Measurements from ENCODE around the gene ATAT1.

Gene ATAT1

GRCh38 chr6:30685157-30686008 lies 58.7 kb downstream of the ATAT1 start:
- no peak for DNase-seq

- no peak for DNase-seq
These were observed 59.6 kb downstream of the ATAT1 start, which contains the start of gene PPP1R18 for GRCh38 chr6:30686009-30686907. Gene PPP1R18, minus strand, starts transcription at chr6:30686645. Its CDS starts 627 bp downstream, at chr6:30686018.

DNA sequence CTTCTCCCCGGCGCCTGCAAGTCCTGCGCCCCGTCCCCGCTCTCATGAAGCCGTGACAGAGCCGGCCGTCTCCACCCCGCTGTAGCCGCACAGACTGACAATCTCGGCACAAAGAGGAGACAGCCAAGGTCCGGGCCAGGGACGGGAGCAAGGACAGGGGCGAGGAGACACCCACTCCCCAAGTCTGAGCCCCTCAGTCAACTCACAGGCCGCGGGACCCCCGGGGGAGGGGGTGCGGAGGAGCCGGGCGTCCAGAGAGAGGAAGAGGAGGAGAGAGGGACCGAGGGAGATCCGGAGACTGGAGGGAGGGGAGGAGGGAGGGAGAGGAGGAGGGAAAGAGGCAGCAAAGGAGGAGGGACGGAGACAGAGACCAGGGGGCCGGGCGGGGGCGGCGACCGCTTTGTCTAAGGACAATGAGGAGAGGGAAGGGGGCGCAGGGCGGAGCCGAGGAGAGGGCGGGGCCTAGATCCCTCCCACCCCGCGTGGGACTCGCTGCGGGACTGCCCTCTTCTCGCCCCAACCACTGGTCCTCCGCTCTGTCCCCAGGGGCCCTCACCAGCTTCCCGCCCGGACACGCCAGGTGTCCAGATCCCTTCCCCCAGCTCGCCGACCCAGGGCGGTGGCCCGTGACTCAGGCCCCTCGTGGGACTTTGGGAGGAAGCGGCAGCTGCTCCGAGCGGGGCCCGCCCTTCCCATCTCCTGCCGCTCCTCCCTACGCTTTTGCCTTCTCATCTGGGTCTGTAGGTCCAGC lies 60.4 kb downstream of the ATAT1 start:
- DNase-seq, result peak; percentile 56

- DNase-seq, result no peak
These were observed 61.2 kb downstream of the ATAT1 start for GRCh38 chr6:30687659-30688431.

- DNase-seq, result no peak
These were observed 61.9 kb downstream of the ATAT1 start for GRCh38 chr6:30688569-30688968.

DNA sequence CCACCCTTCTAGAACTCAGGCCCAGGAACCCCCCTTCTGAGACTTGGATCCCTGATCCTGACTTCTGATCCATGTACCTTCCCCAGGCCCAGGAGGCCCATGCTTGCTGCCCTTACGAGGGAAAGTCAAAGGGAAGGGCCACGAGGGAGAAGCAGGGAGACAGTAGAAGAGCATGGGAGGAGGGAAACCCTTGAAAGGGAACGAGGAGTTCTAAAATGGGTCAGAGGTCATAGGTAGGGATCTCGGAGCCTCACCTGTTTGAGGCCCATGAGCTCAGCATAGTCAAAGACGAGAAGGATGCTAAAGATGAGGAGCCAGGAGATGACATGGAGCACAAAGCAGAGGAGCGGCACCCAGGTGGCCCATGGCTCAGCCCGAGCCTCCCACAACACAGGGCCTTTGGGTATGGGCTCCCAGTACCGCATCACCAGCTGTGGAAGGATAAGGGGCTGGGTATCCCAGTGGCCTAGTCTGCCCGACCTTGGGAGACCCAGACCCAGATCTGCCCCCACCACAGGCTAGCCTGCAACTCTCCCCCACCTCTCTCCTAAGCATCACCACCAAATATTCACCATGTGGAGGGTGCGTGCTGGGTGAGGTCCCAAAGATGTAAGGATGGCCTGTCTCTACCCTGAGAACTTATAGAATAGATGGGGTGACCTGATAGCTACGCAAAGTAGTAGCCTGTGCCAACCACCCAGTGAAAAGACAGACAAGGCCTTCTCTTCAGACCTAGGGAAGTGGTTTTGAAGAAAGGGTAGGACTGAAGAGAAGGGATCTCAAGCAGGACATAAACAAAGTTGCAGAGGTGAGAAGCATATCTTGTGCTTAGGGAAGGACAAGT lies 62.6 kb downstream of the ATAT1 start:
- no peak for DNase-seq

- no peak for DNase-seq
These were observed 63.3 kb downstream of the ATAT1 start for GRCh38 chr6:30689985-30690384.

DNA sequence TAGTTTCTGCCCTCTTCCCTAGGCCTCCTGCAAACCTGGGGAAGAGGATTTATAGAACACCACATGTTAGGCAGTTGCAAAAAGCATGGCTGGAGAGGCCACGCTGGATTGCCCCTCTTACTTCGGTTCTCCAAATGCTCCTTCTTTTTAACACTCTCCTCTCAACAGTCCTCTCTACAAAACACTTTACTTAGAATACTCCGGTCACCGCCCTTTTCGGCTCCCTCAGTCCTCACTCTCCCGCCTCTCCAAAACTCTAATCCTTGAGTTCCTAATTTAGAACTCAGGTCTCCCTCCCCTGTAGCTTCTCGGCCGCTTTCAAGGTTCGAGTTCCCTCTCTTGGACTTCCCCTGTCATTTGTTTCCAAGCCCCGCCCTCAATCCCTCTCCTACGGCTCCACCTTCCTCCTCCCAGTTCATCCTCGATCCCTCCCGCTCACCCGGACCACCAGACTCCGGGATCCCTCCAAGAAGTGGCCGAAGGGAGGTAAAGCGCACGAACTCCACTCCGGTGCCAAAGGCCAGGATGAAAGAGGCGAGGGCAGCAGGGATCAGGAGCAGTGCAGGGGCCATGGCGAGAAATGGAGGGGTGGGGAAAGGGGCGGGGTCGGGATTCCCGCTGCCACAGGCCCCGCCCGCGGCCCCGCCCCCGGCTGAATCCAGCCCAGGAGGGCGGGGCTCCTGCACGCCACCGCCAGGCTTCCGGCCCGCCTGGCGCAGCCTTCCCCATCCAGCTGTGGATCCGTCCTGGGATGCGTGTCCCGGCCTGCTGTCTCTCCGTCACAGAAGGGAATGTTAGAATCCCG lies 63.9 kb downstream of the ATAT1 start, which contains the start of gene NRM:
NRM (minus strand) TSS at position 582 of the 805 bp plus-strand sequence; CDS start at position 572, 10 bp downstream.
- peak; percentile 69 for DNase-seq

- no peak for DNase-seq
These were observed 64.7 kb downstream of the ATAT1 start for GRCh38 chr6:30691208-30691847.

Measured in NCI-H446 treated with DMSO at 0.1 percent for 48 hours (cell line).